ENCODE data around the gene CASP10.

Gene CASP10

DNA sequence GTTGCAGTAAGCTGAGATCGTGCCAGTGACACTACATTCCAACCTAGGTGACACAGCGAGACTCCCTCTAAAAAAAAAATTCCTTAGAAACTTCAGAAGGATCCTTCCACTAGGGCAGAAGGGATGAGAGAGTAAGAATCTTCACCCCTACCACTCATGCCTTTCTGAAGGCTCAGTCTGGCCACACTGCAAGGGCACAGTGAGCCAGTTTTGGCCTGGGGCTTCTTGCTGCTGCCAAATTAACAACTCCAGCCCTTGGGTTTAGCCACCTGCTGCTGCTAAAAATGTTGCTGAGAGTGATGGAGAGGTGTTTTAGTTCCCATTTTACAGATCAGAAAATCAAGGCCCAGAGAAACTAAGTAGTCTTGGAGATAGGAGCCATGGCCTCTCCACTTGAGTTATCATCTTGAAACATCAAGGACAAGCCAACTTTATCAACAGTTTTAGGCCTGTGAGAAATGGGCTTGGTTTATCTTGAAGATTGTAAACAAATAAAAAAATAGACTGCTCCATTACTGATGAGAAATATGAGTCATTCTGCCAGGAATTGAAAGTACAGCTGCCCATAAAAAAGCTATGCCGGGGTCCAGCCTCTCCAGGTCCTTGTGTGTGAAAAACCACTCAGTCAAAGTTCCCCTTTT, 45.5 kb downstream of the CASP10 start:
- no peak overlapping the region for H2AFZ ChIP-seq (ENCODE audit: low read depth, low read length)
- no peak overlapping the region for H3K4me2 ChIP-seq (ENCODE audit: insufficient read depth, low read length)

GRCh38 chr2:201228912-201229290, 46.0 kb downstream of the CASP10 start:
- TF ChIP-seq, protein P1, sequence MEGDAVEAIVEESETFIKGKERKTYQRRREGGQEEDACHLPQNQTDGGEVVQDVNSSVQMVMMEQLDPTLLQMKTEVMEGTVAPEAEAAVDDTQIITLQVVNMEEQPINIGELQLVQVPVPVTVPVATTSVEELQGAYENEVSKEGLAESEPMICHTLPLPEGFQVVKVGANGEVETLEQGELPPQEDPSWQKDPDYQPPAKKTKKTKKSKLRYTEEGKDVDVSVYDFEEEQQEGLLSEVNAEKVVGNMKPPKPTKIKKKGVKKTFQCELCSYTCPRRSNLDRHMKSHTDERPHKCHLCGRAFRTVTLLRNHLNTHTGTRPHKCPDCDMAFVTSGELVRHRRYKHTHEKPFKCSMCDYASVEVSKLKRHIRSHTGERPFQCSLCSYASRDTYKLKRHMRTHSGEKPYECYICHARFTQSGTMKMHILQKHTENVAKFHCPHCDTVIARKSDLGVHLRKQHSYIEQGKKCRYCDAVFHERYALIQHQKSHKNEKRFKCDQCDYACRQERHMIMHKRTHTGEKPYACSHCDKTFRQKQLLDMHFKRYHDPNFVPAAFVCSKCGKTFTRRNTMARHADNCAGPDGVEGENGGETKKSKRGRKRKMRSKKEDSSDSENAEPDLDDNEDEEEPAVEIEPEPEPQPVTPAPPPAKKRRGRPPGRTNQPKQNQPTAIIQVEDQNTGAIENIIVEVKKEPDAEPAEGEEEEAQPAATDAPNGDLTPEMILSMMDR (IDR thresholded peaks at IDR 0.05; ENCODE audit: borderline replicate concordance, extremely low read depth, low read length, poor library complexity, severe bottlenecking) = no peak
- TF ChIP-seq EZH2 (IDR thresholded peaks at IDR 0.05; ENCODE audit: borderline replicate concordance, low read depth, low read length, severe bottlenecking) = no peak
- Histone ChIP-seq H3K27ac (ENCODE audit: low read length) (no peak overlapping the region), H3K27me3 (ENCODE audit: insufficient read depth, low read length, poor library complexity) (no peaks in the 10 kb centered on the region), H2AFZ (ENCODE audit: low read depth, low read length) (no peak overlapping the region), H3K4me2 (ENCODE audit: insufficient read depth, low read length) (no peak overlapping the region), H3K4me1 (ENCODE audit: insufficient read depth, low read length) (peaks cover 18% of the 10 kb centered on the region), H3K9me3 (ENCODE audit: insufficient read depth, low read length, severe bottlenecking) (no peaks in the 10 kb centered on the region), H3K79me2 (ENCODE audit: insufficient read depth, low read length) (peaks cover 14% of the 10 kb centered on the region), H4K20me1 (ENCODE audit: insufficient read depth, low read length) (no peaks in the 10 kb centered on the region), H3K9ac (ENCODE audit: low read depth, low read length) (no peak overlapping the region), H3K4me3 (ENCODE audit: low read depth in 1 of 2, low read length in 2 of 2) (no peak overlapping the region), H3K36me3 (ENCODE audit: insufficient read depth, low read length) (no peaks in the 10 kb centered on the region; the same call in 1 of the 2 replicates)
- DNase-seq (no peak), ATAC-seq (ENCODE audit: insufficient read depth, low read depth) (no peak)

More for the DNA sequence above, 45.5 kb downstream of the CASP10 start:
- peaks cover 9% of the 10 kb centered on the region for H3K79me2 ChIP-seq (ENCODE audit: insufficient read depth, low read length)
- peaks cover 18% of the 10 kb centered on the region for H3K4me1 ChIP-seq (ENCODE audit: insufficient read depth, low read length)
- TF ChIP-seq, protein P1 (IDR thresholded peaks at IDR 0.05; ENCODE audit: borderline replicate concordance, extremely low read depth, low read length, poor library complexity, severe bottlenecking) = no peak
- no peak for TF ChIP-seq EZH2 (IDR thresholded peaks at IDR 0.05; ENCODE audit: borderline replicate concordance, low read depth, low read length, severe bottlenecking)
- H3K9me3 ChIP-seq (ENCODE audit: insufficient read depth, low read length, severe bottlenecking) = no peaks in the 10 kb centered on the region
- no peaks in the 10 kb centered on the region for H4K20me1 ChIP-seq (ENCODE audit: insufficient read depth, low read length)
- no peak for DNase-seq
- no peaks in the 10 kb centered on the region for H3K36me3 ChIP-seq (ENCODE audit: insufficient read depth, low read length)
- no peak for ATAC-seq (ENCODE audit: insufficient read depth, low read depth)
- no peak overlapping the region for H3K4me3 ChIP-seq (ENCODE audit: low read depth in 1 of 2, low read length in 2 of 2)
- no peak overlapping the region for H3K9ac ChIP-seq (ENCODE audit: low read depth, low read length)
- no peaks in the 10 kb centered on the region for H3K27me3 ChIP-seq (ENCODE audit: insufficient read depth, low read length, poor library complexity)
- no peak overlapping the region for H3K27ac ChIP-seq (ENCODE audit: low read length)

DNA sequence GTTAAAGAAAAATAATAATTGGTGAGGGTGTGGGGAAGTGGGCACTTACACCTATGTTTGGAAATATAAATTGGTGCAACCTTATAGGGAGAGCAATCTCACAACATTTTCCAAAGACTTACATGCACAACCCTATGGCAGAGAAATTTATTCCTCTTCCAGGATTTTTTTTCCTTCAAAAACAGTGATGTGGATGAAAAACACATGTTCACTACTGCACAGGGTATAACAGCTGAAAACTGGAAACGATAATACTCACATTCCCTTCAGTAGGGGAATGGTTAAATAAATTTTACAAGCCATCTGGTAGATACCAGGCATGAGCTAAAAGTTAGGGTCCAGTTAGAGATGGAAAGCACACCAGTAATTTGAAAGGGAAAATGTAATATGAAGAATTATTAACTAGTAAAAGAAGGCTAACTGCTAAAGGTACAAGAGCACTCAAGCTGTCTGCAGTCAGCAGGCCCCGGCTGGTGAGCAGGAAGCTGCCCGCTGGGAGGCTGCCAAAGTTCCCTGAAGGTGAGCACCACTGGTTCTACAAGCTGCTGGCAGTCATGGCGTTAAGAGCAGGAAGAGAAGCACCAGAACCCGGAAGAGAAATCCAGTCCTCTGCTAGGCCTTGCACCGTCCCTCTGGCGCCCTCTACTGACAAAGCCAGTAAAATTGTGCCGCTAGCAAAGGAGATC, 49.0 kb downstream of the CASP10 start:
- Histone ChIP-seq H3K4me1 (ENCODE audit: insufficient read depth, low read length) (peaks cover 44% of the 10 kb centered on the region), H2AFZ (ENCODE audit: low read depth, low read length) (peak overlapping the region; percentile 91), H3K4me3 (ENCODE audit: low read depth in 1 of 2, low read length in 2 of 2) (peak overlapping the region; percentile 6 to 82; a peak in 3 of 4 replicates), H3K79me2 (ENCODE audit: insufficient read depth, low read length) (peaks cover 44% of the 10 kb centered on the region), H3K27ac (ENCODE audit: low read length) (peak overlapping the region; percentile 93), H3K9ac (ENCODE audit: low read depth, low read length) (peak overlapping the region; percentile 71), H3K9me3 (ENCODE audit: insufficient read depth, low read length, severe bottlenecking) (no peaks in the 10 kb centered on the region), H3K4me2 (ENCODE audit: insufficient read depth, low read length) (peak overlapping the region; percentile 70), H3K36me3 (ENCODE audit: insufficient read depth, low read length) (peaks cover 15% of the 10 kb centered on the region), H3K27me3 (ENCODE audit: insufficient read depth, low read length, poor library complexity) (no peaks in the 10 kb centered on the region), H4K20me1 (ENCODE audit: insufficient read depth, low read length) (peaks cover 9% of the 10 kb centered on the region; the same call in 1 of the 2 replicates)
- TF ChIP-seq, protein P1 (IDR thresholded peaks at IDR 0.05; ENCODE audit: borderline replicate concordance, extremely low read depth, low read length, poor library complexity, severe bottlenecking) = peak; percentile 98
- TF ChIP-seq EZH2 (IDR thresholded peaks at IDR 0.05; ENCODE audit: borderline replicate concordance, low read depth, low read length, severe bottlenecking) = no peak
- DNase-seq (peak; percentile 95), ATAC-seq (ENCODE audit: insufficient read depth, low read depth) (peak; percentile 67)
